ENCODE data around the gene DNAJC11. TPM values are rescaled to one million over a fixed set of nuclear protein-coding genes. Genes with fewer than 3 reads are reported as not detected.
A peak's percentile ranks its signal among the peaks of the same experiment; 100 is the strongest.
"Not testable (repeated sequence)": the region's sequence is repeated elsewhere in the genome, so short reads cannot be mapped to it uniquely, and the experiment has no call there.

The DNAJC11 gene
- total RNA-seq, 1 experiment from 2014 or later = 61.0 TPM

DNA sequence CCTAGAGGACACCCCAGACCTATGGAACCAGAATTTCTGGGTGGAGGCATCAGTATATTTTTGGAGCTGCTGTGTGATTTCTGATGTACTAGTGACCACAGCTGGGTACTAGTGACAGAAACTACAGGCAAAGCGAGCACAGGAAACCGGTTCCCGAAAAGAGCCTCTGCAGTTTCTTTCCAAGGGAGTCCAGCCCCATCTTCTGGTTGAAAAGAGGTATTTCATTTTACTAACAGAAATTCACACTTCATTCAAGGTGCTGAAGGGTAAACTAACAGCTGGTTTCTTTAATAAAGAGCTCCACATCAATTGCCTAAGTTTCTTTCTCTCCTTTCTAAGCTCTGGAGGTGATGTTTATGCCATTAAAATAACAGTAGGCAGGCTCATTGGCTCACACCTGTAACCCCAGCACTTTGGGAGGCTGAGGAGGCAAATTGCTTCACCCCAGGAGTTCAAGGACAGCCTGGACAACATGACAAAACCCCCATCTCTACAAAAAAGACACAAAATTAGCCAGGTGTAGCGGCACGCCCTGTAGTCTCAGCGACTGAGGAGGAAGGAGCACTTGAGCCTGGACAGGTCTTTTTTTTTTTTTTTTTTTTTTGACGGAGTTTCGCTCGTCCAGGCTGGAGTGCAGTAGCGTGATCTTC, 55.0 kb downstream of the DNAJC11 start:
- Mint-ChIP-seq H3K36me3 (ENCODE audit: insufficient read depth, unreplicated experiment) (peaks cover 36% of the 10 kb centered on the region), H3K27ac (ENCODE audit: unreplicated experiment) (no peak overlapping the region), H3K4me1 (ENCODE audit: low read depth, unreplicated experiment) (no peaks in the 10 kb centered on the region), H3K4me3 (ENCODE audit: unreplicated experiment) (no peak overlapping the region), H3K27me3 (ENCODE audit: insufficient read depth, unreplicated experiment) (no peaks in the 10 kb centered on the region), H3K9me3 (ENCODE audit: unreplicated experiment) (no peaks in the 10 kb centered on the region)
- Histone ChIP-seq H3K36me3 (ENCODE audit: control insufficient read depth, insufficient read depth, low read length) (peaks cover 2% of the 10 kb centered on the region; the same call in 1 of the 2 replicates), H3K27me3 (replicated peaks; ENCODE audit: control insufficient read depth, insufficient read depth, low read length) (no peaks in the 10 kb centered on the region), H3K9me3 (no peaks in the 10 kb centered on the region), H3K4me3 (ENCODE audit: low read depth, low read length) (no peak overlapping the region), H3K4me1 (no peaks in the 10 kb centered on the region)
- POLR2A ChIA-PET = no interaction called here
- DNase-seq = peak in 1 of 2 experiments; percentile 16
- intact Hi-C loops (cut with micrococcal nuclease; ENCODE audit: unreplicated experiment) = loop anchor here (1.0 kb wide), 1 partner anchor 92 kb away; the partner anchor contains the start of gene NOL9
- TF ChIP-seq CTCF (IDR thresholded peaks at IDR 0.05; ENCODE audit: insufficient read depth in 1 of 2, low read depth in 1 of 2, low read length in 1 of 2, severe bottlenecking in 1 of 2, unreplicated experiment in 1 of 2) = peak; percentile 37 to 43
- no TSS peak for BruUV-seq (replicated peaks)
- CTCF ChIA-PET = interaction anchor here (0.7 kb wide), 1 partner anchor 9 kb away, joined by 5 read pairs; no protein-coding TSS in a partner anchor

DNA sequence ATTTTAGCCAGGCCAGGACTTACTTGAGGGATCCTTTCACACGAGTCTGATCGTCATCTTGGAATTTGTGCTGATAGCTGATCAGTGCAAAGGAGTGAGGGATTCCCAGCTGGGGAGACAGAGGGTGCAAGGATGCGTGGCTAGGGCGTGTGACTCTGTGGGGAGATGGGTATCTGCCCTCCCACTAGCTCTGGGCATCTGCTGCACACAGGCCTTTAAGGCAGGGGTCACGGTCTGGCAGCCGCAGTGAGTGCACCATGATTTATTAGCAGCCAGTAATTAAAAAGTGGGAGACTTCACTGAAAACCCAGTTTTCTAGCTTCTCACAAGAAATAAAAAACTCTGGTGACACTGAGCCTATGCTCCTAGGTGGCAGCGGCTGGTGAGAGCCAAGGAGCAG, 56.6 kb downstream of the DNAJC11 start:
- H3K9me3 Mint-ChIP-seq (ENCODE audit: unreplicated experiment) = no peaks in the 10 kb centered on the region
- DNase-seq = no peak
- Histone ChIP-seq H3K9me3 (no peaks in the 10 kb centered on the region), H3K36me3 (ENCODE audit: control insufficient read depth, insufficient read depth, low read length) (peaks cover 2% of the 10 kb centered on the region; the same call in 1 of the 2 replicates), H3K4me1 (no peaks in the 10 kb centered on the region), H3K27me3 (replicated peaks; ENCODE audit: control insufficient read depth, insufficient read depth, low read length) (no peaks in the 10 kb centered on the region), H3K4me3 (ENCODE audit: low read depth, low read length) (no peak overlapping the region)
- intact Hi-C loops (cut with micrococcal nuclease; ENCODE audit: unreplicated experiment) = no loop called here
- no peak overlapping the region for H3K27ac Mint-ChIP-seq (ENCODE audit: unreplicated experiment)
- POLR2A ChIA-PET = no interaction called here
- no peaks in the 10 kb centered on the region for H3K27me3 Mint-ChIP-seq (ENCODE audit: insufficient read depth, unreplicated experiment)
- CTCF ChIA-PET = no interaction called here
- TF ChIP-seq CTCF (IDR thresholded peaks at IDR 0.05; ENCODE audit: insufficient read depth in 1 of 2, low read depth in 1 of 2, low read length in 1 of 2, severe bottlenecking in 1 of 2, unreplicated experiment in 1 of 2) = no peak
- no peaks in the 10 kb centered on the region for H3K4me1 Mint-ChIP-seq (ENCODE audit: low read depth, unreplicated experiment)
- H3K36me3 Mint-ChIP-seq (ENCODE audit: insufficient read depth, unreplicated experiment) = peaks cover 46% of the 10 kb centered on the region
- H3K4me3 Mint-ChIP-seq (ENCODE audit: unreplicated experiment) = no peak overlapping the region
- no TSS peak for BruUV-seq (replicated peaks)

DNA sequence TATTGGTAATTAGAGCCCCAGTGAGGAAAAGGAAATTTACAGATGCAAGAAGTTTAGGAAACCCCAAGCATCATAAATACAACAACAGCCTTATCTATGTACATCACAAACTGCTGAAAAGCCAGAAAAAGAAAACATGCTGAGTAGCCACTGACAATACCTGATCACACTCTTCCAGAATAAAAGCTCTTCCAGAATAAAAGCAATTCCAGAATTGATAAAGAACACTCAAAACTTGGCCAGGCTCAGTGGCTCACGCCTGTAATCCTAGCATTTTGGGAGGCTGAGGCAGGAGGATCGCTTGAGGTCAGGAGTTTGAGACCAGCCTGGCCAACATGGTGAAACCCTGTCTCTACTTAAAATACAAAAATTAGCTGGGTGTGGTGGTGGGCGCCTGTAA, 60.7 kb downstream of the DNAJC11 start:
- H3K36me3 Mint-ChIP-seq (ENCODE audit: insufficient read depth, unreplicated experiment) = peaks cover 50% of the 10 kb centered on the region
- BruUV-seq (replicated peaks); H3K9me3 ChIP-seq; H3K4me3 ChIP-seq (ENCODE audit: low read depth, low read length); H3K4me3 Mint-ChIP-seq (ENCODE audit: unreplicated experiment); DNase-seq; H3K36me3 ChIP-seq (ENCODE audit: control insufficient read depth, insufficient read depth, low read length); H3K27me3 Mint-ChIP-seq (ENCODE audit: insufficient read depth, unreplicated experiment); intact Hi-C loops (cut with micrococcal nuclease; ENCODE audit: unreplicated experiment); H3K27ac Mint-ChIP-seq (ENCODE audit: unreplicated experiment); H3K4me1 ChIP-seq; H3K27me3 ChIP-seq (replicated peaks; ENCODE audit: control insufficient read depth, insufficient read depth, low read length); H3K4me1 Mint-ChIP-seq (ENCODE audit: low read depth, unreplicated experiment); POLR2A ChIA-PET; H3K9me3 Mint-ChIP-seq (ENCODE audit: unreplicated experiment): not testable (repeated sequence)
- CTCF ChIA-PET = interaction anchor here (0.7 kb wide), 1 partner anchor 18 kb away, joined by 3 read pairs; no protein-coding TSS in a partner anchor
